GM18867 (cell line): ENCODE data around the gene NDRG2.
"Not testable (repeated sequence)": the region's sequence is repeated elsewhere in the genome, so short reads cannot be mapped to it uniquely, and the experiment has no call there.

Source experiments
- ATAC-seq: cut with Tn5 transposase; IDR thresholded peaks from one replicate; pipeline ENCODE4 v1.9.1; 2021; ENCODE audit warnings: mild to moderate bottlenecking, moderate library complexity; ENCODE audit not compliant: unreplicated experiment

NDRG2 gene

DNA sequence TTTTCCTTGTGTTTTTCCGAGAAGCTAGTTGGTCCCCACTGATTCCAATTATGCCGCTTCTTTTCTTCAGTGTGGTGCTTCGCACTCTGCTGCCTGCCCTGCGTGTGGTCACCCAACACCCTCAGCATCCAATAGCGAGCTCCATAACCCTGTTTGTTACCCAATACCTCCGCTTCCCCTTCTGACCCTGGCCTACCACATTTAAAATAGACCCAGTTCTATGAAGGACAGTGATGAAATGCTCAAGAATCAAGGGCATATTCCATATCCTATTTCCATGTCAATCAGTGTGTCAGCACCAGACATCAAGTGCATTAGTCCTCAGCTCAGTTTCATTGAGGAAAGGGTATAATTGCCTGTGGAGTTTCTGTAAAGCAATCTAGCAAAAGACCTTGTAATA is 9.5 kb downstream of the NDRG2 start:
- no peak for ATAC-seq

DNA sequence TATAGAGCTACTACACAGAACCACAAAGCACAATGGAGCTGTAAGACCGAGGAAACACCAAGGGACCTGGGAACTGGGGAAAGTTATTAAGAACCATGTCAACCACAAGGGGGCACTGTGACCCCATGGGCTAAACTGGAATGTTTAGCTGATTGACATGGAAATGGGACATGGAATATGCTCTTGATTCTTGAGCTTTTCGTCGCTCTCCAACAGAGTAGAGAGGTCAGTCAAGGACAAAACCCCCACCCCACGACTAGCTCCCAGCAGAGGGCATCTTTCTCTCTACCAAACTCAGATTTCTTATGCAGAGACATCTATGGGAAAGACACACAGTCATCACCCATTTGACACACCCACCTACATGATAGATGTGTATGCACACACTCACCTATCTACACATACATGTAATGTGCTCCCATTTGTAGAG is 10.1 kb downstream of the NDRG2 start:
- ATAC-seq = no peak

DNA sequence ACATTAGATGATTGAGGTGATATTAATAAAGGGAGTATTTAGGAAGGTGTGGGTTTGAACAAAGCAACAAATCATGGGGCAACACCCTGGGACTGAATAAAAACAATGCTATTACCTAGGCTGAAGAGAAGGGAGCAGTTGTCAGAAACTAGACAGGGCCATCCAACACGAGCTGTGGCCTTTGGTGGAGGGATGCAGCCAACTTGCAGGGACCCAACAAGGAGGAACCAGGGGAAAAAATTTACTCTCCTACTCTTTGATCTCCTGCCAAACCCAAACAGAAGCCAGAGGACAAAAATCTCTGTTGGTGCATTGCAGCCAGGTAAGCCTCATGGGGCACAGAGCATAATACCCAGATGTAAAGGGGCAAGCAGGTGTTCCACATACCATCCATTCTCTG is 13.7 kb downstream of the NDRG2 start:
- ATAC-seq = no peak

DNA sequence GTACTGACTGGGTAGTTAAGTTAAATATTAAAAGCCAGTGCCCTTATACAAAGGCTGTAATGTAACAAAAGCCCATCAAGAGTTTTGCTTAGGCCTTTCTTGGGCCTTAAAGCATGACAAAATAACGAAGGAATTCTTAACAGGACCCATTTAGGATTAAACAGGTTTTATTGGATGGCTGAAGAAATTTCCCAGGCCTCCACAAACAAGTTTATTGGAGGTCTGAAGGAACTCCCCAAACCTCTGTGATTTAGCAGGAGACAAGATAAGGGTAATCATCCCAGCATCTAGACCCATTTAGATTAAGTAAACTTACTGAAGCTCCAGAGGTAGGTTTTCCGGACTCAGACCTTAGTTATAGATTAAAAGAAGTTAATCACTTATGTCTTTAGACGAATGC is 15.1 kb downstream of the NDRG2 start:
- not testable (repeated sequence) for ATAC-seq

DNA sequence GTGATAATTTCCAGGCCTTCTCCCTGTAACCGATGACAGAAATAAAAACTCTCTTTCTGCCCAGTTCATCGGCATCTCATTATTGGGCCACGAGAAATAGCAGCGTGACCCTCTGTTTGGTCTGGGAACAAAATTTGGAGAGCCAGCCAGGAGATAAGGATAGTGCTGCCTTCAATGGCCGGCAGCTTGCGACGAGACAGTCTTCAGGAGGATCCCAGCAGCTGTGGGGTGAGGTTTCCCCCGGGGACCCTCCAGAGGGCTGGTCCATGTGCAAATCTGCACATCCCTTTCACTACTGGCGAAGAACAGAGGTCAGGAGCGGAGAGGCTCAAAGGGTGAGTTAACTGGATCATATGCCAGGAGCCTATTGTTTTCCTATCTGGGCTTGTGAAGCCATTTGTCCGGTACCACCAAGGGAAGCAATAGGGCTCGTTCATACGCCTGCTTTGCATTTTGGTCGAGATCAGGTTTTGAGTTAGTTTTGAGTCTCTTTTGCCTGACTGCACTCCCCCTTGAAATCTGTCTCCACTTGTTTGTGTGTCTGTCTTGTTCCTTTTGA is 21.0 kb downstream of the NDRG2 start:
- no peak for ATAC-seq

DNA sequence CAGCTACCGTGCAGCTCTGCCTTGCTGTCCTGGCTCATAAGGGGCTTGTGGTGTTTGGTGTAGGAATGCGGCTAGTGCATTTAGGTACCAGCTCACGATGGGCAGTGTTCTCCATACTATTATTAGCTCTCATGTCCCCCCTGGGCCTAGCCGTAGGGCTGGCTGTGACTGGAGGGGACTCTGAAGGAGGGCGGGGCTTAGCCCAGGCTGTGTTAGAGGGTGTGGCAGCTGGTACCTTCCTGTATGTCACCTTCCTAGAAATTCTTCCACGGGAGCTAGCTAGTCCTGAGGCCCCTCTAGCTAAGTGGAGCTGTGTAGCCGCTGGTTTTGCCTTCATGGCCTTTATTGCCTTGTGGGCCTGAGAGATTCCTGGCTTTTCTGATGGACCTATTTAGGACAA is 23.6 kb downstream of the NDRG2 start:
- ATAC-seq = no peak

DNA sequence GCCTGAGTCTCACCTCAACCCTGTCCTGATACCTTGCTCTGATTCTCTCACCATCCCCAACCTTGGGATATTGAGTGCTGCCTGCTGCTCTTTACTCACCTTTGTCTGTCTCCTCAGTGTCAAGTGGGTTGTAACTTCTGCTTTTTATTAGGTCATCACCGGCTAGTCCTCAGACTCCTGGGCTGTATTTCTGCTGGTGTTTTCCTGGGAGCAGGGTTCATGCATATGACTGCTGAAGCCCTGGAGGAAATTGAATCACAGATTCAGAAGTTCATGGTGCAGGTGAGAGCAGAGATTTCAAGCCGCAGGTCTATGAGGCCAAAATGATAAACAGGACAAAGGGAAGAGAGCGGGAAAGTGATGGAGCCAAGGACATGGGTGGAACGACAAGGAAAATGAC is 25.3 kb downstream of the NDRG2 start:
- ATAC-seq = no peak

DNA sequence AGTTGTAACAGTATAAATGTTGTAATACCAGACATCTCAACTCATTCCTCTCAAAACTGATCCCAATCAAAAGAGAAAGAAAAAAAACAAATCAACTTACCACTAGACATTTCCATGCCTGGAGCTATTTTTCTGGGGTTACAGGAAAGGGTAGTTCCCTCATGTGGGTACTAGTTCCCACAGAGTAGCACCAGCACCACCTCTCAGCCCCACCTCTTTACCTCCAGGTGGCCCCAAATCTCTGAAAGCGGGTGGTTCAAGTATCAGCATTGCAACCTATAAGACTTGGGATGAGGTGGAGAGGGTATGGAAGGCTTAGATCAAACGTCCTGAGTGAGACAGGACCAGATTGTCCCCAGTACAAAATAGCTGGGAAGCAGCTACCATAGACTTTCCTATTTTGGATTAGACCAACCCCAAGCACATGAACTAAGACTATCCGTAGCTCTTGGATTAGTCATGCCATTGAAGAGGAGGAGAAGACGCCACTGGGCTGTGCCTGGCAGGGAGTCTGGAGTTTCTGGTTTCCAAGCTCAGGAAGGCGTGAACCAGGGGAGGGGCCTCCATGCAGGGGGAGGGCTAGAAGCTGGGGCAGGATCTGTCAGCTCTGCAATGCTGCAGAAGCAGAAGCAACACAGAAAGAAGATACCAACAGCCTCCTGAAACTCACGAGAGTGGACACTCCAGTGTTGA is 26.0 kb downstream of the NDRG2 start, which contains the start of gene SLC39A2:
SLC39A2 (plus strand) TSS at position 620 of the 693 bp plus-strand sequence. CDS start 154 bp downstream, outside the sequence.
- no peak for ATAC-seq

DNA sequence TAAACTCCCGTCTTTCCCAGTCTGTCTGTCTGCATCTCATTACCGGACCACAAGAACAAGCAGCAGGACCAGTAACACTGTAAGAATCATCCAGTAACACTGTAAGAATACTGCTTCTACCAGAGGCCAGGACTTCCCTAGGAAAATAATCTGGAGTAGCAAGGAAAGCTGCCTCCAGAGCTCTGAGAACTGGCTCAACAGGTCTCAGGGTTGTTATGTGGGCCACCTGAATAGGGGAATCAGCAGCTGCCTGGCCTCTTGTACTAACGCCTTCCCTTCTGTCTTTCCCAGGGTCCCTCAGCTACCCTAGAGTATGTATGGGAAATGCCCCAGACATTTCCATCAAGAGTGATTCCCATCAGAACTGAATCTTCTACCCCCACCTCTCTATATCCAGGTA is 26.7 kb downstream of the NDRG2 start:
- ATAC-seq = no peak

DNA sequence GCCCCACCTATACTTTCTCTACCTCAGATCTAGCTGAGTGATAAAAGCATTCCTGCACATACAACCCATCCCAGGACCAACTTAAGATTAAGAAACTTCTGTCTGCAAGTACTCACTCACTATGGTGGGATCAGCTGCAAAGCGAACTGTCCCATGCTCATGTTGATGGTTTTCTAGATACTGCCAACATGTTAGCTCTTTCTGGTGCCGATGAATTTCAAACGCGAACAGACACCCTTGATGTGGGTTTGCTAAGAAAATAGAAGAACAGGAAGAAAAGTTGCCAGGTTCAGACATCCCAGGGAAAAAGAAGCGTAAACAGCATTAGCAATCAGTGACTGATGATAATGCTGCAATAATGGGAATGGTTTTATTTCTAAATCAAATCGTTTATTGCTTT is 27.3 kb downstream of the NDRG2 start:
- no peak for ATAC-seq

DNA sequence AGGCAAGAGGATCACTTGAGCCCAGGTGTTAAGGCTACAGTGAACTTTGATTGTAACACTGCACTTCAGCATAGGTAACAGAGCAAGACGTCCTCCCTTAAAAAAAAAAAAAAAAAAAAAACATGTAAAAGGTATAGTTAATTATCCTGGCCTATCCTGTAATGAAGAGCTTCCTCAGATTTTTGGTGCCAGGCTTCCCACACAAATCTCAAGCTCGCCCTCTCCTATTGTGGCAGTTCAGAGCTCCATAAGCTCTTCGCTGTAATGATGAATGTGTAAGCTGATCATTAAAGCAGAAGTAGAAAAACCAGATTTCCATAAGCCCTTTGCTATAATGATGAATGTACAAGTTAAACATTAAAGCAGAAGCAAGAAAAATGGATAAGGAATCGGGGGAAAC is 27.7 kb downstream of the NDRG2 start:
- no peak for ATAC-seq

DNA sequence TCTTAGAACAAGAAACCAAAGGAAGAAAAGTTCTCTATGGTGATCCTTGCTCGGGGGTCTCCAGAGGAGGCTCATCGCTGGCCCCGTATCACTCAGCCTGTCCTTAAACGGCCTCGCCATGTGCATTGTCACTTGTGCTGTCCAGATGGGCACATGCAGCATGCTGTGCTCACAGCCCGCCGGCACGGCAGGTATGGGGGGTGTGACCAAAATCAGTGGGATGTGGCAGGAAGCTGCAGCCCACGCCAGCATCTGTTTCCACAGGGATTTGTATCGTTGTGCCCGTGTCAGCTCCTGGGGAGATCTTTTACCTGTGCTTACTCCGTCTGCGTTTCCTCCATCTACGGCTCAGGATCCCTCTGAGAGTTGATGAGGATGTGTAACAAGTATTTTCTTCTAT is 28.3 kb downstream of the NDRG2 start:
- no peak for ATAC-seq

DNA sequence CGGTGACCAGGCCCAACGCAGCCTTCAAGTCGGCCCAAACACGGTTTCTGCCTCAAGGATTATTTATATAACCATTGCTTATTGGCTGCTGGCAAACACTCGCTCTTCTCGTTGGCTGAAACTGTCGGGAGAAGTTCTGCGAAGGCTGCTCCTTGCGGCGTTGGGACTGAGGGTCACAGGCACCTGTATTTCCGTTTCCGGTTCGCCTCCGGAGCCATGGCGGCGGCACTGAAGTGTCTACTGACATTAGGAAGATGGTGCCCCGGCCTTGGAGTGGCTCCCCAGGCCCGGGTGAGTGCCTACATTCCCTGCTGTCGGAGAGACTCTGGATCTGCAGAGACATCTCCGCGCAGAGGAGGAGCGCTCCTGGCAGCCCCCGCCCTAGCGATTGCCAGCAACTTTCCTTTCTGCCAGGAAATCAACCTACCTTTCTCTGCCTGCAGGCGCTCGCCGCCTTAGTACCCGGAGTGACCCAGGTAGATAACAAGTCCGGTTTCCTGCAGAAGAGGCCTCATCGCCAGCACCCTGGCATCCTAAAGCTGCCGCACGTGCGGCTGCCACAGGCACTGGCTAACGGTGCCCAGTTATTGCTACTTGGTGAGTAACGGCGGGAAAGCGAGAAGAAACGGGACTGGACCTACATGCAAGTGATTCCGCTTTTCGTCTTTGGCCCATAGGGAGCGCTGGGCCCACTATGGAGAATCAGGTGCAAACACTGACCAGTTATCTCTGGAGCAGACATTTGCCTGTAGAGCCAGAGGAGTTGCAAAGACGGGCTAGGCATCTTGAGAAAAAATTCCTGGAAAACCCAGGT is 34.9 kb downstream of the NDRG2 start, which contains the start of gene METTL17:
METTL17 (plus strand) TSS at position 194 of the 814 bp plus-strand sequence; CDS start at position 217, 23 bp downstream.
- ATAC-seq = peak; percentile 94

DNA sequence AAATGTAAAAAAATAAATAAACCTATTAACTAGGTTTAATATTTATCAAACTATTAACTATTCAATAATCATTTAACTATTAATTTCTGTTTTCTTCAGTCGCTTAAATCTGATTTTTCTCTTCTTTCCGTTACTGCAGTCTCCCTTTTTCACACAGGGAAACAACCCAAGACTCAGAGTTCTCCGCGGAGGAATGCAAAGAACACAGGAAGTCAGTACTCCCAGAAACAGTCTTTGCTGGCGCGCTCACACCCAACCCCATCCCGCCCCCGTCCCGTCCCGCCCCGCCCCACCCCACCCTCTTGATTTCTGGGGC is 35.4 kb downstream of the NDRG2 start:
- ATAC-seq = no peak

DNA sequence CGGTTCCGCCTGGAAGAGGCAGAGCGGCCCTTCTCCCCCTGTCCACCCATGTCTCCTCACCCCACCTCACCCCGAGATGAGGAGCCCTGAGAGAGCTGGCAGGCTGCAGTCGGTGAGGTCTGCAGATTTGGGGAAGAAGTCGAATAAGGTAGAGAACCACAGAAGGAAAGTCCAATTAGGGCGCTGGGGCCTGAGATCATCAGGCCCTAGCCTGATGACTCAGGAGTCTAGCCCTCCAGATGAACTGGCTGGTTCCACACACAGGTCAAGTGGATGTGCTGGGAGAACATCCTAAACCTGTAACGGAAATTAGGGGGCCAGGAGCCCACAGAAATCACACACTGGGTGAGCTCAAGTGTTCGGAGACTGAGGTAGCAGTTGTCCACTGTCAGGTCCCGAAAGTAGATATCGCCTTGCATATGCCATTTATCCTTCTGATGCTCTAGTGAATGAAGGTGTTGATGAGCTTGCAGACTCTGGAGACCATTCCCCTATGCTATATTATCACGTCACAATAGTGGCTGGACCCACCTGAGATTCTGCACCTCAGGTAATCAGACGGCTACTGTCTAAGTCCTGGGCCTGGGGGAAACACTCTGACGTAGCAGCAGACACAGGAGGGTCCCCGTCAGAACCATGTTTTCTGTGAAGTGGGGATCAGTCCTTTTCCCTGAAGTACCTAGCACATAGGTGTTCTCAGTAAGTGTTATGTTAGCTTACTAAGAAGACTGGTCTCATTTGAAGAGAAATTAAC is 36.0 kb downstream of the NDRG2 start:
- no peak for ATAC-seq

DNA sequence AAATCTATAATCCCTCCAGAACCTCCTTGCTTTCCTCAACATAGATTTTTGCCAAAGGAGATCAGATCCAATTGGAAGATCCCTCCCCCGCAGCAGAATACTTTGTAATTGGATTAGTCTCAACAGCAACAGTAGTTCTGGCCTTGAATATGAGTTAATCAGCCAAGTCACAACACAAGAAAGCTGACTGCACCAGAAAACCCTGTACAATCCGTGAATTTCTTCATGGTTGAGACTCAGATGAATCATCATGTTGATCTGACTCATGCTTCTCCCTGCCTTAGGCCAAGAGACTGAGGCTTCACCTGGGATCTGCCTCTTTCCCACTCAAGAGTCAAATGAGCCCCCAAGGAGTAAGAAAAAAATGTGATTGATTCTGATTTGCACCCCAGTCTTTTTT is 38.0 kb downstream of the NDRG2 start:
- ATAC-seq = no peak

DNA sequence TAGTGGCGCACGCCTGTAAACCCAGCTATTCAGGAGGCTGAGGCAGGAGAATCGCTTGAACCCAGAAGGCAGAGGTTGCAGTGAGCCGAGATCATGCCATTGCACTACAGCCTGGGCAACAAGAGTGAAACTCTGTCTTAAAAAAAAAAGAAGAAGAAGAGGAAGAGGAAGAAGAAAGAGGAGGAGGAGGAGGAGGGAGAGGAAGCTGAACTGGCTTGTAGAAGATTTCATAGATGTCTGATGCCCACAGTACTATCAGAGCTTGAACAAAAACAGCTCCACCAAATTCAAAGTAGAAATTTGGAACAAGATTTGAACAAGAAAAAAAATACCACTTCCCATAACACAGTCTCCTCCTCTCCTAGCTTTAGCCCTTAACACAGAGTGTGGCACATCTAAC is 39.2 kb downstream of the NDRG2 start:
- not testable (repeated sequence) for ATAC-seq

DNA sequence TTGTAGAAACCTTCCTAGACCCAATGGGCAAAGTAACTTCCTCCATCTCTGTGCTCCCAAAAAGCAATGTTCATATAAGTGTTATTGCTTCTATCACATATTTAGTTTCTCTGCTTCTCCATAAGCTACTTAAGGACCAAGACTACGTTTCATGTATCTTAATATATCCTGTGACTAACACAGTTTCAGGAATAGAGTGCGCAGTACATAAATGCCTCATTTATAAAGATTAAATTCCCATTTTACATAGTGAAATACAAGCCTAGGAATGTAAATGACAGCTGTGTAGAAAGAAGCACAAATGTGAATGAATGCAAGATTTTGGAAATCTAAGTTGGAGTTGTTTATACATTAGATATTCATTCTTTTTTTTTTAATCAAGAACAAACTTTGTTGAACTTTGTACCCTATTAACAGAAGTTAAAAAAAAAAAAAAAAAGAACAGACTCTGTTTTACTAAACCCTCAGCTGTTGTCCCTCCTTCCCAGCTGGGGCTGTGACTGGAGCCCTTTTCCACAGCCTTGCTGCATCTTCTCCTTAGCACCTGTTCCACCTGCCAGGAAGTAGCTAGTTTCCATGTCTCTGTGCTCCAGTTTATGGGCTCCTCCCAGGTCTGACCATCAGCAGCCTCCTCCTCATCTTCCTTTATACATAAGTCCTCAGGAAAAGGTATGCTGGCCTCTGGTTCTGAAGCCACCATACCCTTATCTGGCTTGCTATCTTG is 42.1 kb downstream of the NDRG2 start:
- no peak for ATAC-seq

DNA sequence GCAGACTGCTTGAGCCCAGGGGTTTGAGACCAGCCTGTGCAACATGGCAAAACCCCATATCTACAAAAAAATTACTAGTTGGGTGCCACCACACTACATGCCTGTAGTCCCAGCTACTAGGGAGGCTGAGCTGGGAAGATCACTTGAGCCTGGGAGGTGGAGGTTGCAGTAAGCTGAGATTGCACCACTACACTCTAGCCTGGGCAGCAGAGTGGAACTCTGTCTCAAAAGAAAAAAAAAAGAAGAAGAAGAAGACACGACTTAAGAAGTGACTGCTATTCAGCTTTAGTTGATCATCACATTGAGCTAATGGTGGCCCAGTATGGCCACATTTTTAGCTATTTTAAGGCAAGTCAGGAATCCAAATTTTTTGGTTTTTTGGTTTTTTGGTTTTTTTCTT is 44.0 kb downstream of the NDRG2 start:
- ATAC-seq = no peak

DNA sequence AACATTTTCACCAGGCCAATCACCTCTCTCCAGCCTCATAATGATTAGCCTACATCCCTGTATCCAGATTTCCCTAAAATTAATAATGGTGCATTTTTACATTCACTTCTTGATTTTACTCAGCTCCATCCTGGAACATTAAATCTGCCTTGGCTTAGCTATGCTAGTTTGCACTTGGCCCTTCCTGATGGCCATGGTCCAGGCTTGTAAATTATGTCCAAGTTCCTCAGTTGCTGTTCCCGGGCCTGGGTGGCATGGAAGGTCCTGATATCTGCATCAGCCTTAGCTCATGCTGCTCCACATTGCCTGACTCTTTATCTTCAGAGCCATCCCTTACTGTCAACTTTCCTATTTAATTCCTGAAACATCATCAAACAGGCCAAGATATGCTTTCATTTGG is 46.2 kb downstream of the NDRG2 start:
- ATAC-seq = no peak

DNA sequence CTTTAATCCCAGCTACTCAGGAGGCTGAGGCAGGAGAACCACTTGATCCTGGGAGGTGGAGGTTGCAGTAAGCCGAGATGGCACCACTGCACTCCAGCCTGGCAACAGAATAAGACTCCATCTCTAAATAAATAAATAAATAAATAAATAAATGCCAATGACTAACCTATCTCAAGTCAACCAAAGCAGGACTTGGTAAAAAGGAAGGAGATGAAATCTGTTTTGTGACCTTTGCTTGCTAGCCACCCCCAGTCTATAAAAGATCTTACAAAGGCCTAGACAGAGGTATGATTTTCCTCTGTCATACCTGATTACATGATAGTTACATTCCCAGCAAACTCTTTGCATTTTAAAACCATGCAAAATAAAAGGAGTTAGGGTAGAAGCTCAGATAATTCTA is 48.6 kb downstream of the NDRG2 start:
- no peak for ATAC-seq
